ENCODE data around the gene JMJD6.
"Not testable (repeated sequence)": the region's sequence is repeated elsewhere in the genome, so short reads cannot be mapped to it uniquely, and the experiment has no call there.

Gene JMJD6

GRCh38 chr17:76716146-76716838 lies 10.1 kb downstream of the JMJD6 start:
- no peak for DNase-seq

- DNase-seq = no peak
These were observed 10.9 kb downstream of the JMJD6 start for GRCh38 chr17:76715496-76715830.

GRCh38 chr17:76714822-76715495 lies 11.4 kb downstream of the JMJD6 start:
- DNase-seq = peak; percentile 20

- DNase-seq = no peak
These were observed 12.1 kb downstream of the JMJD6 start for GRCh38 chr17:76714336-76714735.

GRCh38 chr17:76713765-76714164 lies 12.6 kb downstream of the JMJD6 start:
- no peak for DNase-seq

GRCh38 chr17:76712321-76712720 lies 14.1 kb downstream of the JMJD6 start:
- DNase-seq = not testable (repeated sequence)

GRCh38 chr17:76710863-76711611 lies 15.4 kb downstream of the JMJD6 start, which contains the start of gene MXRA7:
TSS of gene MXRA7 (minus strand) at chr17:76710965. CDS start at chr17:76710946, 19 bp downstream.
- DNase-seq = peak; percentile 61

GRCh38 chr17:76709951-76710862 lies 16.2 kb downstream of the JMJD6 start:
- DNase-seq = not testable (repeated sequence)

GRCh38 chr17:76709077-76709950 lies 17.1 kb downstream of the JMJD6 start:
- no peak for DNase-seq

- peak; percentile 72 for DNase-seq
These were observed 18.2 kb downstream of the JMJD6 start for GRCh38 chr17:76707985-76708807.

GRCh38 chr17:76706817-76707216 lies 19.6 kb downstream of the JMJD6 start:
- no peak for DNase-seq

- DNase-seq = no peak
These were observed 21.6 kb downstream of the JMJD6 start for GRCh38 chr17:76704805-76705204.

- DNase-seq = no peak
These were observed 23.3 kb downstream of the JMJD6 start for GRCh38 chr17:76702941-76703637.

GRCh38 chr17:76702076-76702475 lies 24.3 kb downstream of the JMJD6 start:
- no peak for DNase-seq

- no peak for DNase-seq
These were observed 24.9 kb downstream of the JMJD6 start for GRCh38 chr17:76701471-76701967.

GRCh38 chr17:76700617-76701470 lies 25.6 kb downstream of the JMJD6 start:
- peak; percentile 86 for DNase-seq

GRCh38 chr17:76700270-76700616 lies 26.2 kb downstream of the JMJD6 start:
- no peak for DNase-seq

- not testable (repeated sequence) for DNase-seq
These were observed 27.9 kb downstream of the JMJD6 start for GRCh38 chr17:76698466-76698977.
